Iris pigment epithelial cell (primary cell): ENCODE measurements around the gene KLC1.
A peak's percentile ranks its signal among the peaks of the same experiment; 100 is the strongest.
"Not testable (repeated sequence)": the region's sequence is repeated elsewhere in the genome, so short reads cannot be mapped to it uniquely, and the experiment has no call there.

Experiments
- DNase-seq: peaks from one replicate; pipeline ENCODE4 v3.0.0-alpha.2; 2011; ENCODE audit warnings: low read depth

Gene KLC1

DNA sequence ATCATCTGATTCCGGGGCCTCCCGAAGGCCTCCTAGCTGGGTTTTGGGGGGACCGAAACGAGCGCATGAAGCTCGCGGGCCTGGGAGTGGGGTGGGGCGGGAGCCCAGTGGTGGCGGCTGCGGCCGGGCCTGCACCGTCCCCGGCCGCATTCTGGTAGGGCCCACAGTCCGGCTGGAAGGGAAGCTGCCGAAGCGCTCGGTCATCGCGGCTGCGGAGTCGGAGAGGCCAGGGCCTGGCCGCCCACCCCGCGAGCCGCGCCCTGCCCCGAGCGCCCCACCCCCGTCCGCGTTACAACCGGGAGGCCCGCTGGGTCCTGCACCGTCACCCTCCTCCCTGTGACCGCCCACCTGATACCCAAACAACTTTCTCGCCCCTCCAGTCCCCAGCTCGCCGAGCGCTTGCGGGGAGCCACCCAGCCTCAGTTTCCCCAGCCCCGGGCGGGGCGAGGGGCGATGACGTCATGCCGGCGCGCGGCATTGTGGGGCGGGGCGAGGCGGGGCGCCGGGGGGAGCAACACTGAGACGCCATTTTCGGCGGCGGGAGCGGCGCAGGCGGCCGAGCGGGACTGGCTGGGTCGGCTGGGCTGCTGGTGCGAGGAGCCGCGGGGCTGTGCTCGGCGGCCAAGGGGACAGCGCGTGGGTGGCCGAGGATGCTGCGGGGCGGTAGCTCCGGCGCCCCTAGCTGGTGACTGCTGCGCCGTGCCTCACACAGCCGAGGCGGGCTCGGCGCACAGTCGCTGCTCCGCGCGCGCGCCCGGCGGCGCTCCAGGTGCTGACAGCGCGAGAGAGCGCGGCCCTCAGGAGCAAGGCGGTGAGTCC is at the start of gene KLC1:
KLC1 (plus strand) TSS at position 528 of the 819 bp plus-strand sequence. CDS start 25,354 bp downstream, outside the sequence.
- peak; percentile 70 for DNase-seq

DNA sequence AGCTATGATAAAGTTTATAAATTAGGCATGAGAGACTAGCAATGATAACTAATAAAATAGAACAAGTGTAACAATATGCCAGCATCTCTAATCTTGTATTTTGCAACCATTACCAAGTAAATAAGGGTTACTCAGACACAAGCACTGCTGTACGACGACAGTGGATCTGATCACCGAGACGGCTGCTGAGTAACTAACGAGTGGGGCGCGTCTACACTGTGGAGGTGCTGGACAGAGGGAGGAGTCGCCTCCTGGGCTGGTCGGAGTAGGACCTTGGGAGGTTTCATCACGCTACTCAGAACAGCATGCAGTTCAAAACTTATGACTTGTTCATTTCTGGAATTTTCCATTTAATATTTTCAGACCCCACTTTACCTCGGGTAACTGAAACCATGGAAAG is 47.8 kb upstream of the KLC1 start:
- DNase-seq: no peak

DNA sequence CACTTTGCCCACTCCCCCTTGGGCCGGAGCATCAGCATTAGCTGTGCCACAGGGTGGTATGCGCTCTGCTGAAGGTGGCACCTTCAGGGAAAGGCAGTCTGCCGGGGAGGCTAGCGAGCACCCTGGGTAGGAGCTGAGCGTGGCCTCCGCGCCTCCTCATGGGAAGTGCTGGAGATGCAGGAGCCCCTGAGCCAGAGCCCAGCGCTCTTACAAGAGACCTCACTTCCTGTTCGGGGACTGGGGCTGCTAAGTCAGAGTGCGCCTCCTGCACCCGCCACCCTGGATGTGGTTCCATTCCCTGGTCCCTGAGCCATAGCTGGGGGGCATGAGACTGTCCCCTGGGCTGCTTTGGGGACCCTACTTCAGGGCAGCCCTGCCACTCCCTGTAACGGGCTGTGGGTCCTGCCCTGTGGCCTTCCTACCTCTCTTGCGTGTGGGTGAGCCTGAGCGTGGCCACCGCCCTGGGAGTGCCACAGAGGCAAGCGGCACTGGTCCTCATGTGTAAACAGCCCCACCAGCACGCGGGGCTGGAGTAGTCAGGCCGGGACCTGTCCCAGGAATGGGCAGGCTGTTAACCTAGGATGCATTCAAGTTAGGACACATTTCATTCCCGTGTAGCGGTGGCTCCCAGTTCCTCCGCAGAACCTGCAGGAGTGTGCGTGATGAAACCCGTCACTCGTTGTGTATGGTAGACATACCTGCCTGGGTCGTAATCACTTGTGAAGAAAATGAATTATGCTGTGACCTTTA is 46.9 kb upstream of the KLC1 start:
- DNase-seq: no peak

DNA sequence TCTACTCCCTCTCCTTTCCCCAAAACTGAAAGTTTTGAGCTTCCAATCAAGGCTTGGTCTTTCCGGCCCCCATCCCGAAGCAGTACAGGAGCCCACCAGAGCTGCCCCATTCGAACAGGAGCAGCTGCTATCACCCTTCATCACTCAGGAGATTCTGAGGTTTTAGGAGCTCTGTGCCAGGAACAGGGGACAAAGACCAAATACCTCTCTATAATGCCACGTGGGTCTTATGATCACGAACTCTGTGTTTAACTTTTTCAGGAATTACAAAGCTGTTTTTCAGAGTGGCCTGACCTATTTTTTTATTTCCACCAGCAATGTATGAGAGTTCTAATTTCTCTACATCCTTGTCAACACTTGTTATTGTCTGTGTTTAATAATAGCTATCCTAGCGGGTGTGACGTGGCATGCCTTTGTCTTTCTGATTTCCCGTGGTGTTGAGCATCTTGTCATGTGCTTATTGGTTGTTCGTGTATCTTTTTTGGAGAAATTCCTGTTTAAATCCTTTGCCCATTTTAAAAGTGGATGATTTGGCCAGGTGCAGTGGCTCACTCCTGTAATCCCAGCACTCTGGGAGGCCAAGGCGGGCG is 44.6 kb upstream of the KLC1 start:
- no peak for DNase-seq

DNA sequence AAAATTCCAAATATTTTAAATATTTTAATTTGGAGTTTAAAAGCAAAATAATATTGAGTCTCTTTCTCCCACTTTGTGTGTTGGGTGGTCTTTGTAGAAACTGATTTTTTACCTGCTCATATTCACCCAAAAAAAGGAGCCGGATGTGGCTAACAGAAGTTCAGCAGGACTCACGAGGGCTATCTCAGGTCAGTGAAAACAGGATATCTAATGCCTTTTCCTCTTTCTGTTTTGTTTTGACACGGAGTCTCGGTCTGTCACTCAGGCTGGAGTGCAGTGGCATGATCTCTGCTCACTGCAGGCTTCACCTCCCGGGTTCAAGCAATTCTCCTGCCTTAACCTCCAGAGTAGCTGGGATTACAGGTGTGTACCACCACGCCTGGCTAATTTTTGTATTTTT is 35.4 kb upstream of the KLC1 start:
- DNase-seq: no peak

DNA sequence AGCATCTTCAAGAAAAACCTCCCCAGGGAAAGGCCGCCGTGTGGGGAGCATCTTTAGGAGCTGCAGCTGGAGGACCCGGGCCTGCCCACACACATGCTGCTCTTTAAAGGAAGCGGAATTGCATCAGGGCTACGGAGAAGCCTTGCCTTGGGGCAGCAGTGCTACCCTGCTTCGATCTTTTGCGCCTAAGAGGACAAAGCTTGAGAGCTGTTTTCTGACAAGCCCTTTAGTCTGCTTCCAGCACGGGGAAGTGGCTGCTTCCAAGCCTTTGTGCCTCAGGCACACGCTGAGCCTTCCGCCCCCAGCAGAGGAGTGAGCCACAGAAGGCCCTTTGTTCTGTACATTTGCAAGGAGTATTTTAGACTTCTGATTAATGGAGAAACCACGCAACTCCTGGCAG is 34.7 kb upstream of the KLC1 start:
- DNase-seq: peak; percentile 53

DNA sequence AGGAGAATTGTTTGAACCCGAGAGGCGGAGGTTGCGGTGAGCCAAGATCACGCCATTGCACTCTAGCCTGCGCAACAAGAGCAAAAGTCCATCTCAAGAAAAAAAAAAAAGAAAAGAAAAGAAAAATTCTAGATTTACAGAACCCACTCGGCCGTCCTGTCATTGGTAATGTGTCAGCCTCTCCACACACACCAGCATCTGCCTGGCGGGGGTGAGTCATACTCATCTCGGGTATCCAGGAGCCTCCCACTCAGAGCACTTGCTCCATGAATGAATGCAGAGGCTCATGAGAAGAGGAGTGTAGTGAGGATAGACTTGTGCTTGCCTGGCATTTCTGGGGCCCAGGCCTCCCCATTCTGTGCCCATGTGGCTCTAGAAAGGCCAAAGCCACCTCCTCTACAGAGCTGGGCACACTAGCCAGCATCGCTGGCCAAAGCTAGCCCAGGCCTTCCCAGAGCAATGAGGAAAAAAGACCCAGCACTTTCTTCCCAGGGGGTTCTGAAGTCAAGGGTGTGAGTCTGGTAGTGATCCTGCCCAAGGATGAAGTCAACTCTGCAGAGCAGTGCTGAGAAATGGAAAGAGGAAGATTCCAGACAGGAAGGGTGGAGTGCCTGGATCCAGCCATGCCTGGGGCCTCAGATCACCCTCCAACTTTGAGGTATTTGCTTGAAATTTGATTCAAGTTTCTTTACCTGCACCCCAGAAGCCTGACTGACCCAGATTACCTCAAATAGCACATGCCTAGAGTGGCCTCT is 31.2 kb upstream of the KLC1 start:
- DNase-seq: peak; percentile 92

DNA sequence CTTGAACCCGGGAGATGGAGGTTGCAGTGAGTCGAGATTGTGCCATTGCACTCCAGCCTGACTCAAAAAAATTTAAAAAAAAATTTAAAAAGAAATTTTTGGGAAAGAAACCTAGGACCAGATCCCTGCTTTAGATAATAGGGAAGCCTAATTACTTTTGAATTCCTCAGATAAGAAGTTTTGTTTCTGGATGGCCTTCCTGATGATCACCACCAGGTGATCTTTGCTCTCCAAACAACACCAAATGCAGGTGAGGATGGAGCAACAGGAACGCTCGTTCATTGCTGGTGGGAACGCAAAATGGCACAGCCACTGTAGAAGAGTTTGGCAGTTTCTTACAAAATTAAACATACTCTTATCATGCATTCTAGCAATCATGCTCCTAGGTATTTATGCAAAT is 28.5 kb upstream of the KLC1 start:
- no peak for DNase-seq

DNA sequence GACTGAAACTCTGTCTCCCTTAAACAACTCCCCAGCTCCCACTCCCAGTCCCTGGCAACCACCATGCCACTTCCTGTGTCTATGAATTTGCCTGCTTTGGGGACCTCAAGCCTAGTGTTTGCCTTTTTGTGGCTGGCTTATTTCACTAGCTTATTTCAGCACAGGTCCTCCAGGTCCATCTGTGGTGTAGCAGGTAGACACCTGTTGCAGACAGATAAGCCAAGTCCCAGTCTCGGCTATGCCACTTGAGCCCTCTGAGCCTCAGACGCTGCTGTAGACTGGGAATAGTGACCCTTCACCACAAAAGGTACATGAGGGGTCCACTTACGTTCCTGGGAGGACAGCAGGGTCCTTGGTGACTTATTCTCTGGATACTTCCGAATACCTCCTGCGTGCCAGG is 24.4 kb upstream of the KLC1 start:
- no peak for DNase-seq

DNA sequence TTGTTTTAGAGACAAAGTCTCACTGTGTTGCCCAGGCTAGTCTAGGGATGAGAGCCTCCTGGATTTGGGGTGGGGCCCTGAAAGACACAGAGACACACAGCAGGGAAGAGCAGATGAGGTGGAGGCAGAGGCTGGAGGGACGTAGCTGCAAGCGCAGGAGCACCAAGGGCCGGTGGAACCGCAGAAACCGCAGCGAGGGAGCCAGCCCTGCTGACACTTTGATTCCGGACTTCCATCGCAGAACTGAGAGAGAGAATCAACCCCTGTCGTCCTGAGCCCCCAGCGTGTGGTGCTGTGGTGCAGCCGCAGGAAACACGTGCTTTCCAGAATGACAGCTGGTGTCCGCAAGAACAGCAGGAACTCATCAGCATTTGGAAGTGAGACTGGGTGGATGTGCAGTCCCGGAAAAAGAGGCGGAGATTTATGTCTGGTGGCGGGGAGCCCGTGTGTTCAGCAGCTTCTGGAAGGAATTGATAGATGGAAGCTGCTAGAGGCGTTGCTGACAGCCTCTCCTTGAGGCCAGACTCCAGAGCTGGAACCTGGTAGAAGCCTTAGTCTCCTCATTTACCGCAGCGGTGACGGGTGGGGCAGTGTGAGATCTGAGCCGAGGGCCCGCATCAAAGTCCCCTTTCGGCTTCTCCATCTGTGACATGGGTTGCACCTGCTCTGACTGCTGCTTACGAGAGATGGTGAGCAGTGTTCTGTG is 21.9 kb upstream of the KLC1 start:
- peak; percentile 80 for DNase-seq

DNA sequence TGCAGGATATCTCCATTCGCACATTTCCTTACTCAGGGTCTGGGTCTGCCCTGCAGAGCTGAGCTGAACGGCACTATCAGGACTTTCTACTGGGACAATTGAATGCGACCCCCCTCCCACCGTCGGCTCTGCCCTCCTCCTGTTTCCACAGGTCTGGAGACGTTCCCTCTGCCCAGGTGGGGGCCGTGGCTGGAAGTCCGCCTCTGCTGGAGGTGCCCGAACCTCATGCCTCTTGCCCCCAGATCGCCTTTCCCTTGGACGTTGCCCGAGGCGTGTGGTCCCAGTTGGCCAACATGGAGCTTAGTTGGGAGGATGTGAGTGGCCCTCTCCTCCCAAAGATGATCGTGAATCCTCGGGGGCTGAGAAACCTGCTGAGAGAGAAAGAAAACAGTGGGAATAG is 21.2 kb upstream of the KLC1 start:
- no peak for DNase-seq

DNA sequence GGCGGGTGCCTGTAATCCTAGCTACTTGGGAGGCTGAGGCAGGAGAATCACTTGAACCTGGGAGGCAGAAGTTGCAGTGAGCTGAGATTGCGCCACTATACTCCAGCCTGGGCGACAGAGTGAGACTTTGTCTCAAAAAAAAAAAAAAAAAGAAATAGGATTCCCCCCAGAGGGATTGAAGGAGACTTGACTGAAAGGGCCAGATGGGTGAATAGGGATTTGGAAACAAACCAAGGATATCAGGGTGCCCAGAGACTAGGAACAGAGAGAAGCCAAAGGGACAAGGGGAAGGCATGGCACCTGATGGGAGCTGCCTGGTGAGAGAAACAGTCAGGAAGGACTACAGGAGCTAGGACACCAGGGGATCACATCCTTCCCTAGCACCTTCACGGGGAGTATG is 19.9 kb upstream of the KLC1 start:
- DNase-seq: not testable (repeated sequence)

DNA sequence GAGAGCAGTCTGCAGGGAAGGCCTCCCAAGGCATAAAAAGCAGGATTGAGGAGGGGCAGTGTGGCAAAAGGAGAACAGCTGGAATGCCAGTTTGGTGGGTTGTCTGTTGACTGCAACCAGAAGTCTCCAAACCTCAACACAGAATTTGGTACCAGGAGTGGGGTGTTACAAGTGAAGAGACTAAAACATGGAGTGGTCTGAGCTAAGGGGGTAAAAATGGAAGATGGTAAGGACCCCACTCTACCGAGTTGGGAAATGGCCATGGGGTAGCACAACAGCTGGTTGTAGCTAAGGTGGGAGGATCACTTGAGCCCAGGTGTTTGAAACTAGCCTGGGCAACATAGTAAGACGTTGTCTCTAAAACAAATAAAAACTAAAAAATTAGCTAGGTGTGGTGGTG is 17.8 kb upstream of the KLC1 start:
- no peak for DNase-seq

DNA sequence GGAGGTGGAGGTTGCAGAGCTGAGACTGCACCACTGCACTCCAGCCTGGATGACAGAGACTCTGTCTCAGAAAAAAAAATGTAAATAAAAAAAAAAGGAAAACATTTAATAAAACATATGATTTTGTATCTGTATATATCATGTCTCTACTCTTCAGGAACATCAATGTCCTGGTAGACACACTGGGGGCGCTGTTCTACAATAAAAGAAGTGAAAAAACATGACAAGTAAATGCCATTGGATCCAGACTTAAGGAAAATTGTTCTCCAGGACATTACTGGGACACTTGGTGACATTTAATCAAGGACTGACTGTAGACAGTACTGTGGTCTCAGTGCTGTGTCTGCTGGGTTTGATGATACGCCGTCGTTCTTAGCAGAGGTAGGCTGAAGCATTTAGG is 15.5 kb upstream of the KLC1 start:
- DNase-seq: no peak

DNA sequence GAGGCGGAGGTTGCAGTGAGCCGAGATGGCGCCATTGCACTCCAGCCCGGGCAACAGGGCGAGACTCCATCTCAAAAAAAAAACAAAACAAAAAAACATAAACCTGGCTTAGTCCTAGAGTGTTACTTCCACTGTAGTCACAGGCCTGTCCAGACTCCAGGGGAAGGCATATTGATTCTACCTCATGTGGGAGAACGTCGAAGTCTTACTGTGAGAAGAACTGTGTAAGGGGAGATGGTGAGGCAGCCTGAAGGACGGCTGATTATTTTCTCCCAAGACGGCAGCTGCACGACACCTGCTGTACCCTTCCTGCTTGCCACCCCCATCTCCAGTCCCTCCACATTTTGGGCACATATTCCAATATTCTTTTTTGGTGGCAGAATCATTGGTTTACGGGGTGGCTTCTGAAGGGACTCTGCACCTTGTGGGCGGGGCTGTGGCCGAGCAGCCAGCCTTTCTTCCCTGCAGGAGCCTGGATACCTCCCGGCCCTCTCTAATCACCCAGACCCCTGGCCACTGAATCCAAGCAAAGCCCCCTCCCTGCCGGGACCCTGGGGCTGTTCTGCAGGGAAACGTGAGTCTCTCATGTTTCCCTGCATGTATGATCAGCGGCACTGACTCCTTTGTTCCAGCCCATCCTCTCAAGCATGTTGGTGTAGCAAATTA is 12.2 kb upstream of the KLC1 start:
- DNase-seq: no peak

DNA sequence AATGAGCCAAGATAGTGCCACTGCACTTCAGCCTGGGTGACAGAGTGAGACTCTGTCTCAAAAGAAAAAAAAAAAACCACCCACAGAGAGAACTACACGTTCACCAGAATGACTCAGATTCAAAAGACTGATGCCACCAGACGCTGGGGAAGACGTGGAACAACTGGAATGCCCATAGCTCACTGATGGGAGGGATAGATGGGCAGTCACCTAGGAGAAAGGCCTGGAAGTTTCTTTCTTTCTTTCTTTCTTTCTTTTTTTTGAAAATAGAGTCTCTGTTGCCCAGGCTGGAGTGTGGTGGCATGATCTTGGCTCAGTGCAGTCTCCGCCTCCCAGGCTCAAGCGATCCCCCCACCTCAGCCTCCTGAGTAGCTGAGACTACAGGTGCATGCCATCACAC is 10.0 kb upstream of the KLC1 start:
- no peak for DNase-seq

DNA sequence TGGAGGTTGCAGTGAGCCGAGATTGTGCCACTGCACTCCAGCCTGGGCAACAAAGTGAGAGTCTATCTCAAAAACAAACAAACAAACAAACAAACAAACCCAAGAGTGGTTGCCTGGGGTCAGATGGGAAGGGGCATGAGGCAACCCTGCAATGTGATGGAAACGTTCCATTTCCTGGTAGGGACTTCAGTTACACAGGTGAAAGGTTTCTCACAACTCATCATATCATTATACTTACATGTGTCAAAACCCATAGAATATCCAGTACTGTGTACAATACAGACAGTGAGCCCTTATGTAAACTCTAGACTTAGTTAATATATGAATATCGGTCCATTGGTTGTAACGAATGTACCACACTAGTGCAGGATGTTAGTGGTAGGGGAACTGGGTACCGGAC is 7.2 kb upstream of the KLC1 start:
- DNase-seq: no peak

DNA sequence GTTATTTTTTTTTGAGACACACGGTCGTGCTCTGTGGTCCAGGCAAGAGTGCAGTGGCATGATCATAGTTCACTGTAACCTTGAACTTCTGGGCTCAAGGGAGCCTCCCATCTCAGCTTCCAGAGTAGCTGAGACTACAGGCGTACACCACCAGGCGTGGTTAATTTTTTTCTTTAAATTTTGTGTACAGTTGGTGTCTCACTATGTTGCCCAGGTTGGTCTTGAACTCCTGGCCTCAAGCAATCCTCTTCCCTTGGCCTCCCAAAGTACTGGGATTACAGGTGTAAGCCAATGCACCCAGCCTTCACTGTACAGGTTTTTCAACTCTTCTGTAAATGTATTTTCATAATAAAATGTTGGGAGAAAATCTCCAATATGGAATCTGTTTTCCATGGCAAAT is 5.7 kb upstream of the KLC1 start:
- DNase-seq: no peak

DNA sequence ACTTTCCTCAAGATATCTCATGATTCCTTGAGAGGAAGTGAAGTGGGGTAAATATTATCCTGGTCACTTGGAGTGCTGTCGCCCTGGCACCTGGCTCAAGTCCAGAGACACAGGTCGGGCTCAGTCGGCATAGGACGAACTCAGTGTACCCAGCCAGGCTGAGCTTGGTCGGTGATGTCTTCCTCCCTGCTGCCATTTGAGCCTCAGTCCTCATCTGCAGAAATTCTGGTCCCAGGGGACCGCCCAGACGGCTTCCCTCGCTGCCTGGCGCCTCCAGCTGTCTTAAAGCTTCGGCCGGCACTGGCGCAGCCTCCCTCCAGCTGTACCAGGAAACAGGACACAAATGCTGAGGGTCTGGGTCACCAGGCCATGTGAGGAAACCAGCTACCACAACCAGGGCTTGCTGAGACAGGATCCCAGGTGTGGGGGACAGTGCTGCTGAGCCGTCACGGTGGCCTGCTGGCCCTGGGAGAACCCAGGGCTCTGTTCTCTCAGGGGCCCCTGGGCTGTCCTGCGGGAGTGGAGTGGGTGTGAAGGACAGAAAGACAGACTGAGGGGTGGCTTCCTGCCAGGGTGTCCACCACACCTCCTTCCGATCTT is 5.0 kb upstream of the KLC1 start:
- no peak for DNase-seq

DNA sequence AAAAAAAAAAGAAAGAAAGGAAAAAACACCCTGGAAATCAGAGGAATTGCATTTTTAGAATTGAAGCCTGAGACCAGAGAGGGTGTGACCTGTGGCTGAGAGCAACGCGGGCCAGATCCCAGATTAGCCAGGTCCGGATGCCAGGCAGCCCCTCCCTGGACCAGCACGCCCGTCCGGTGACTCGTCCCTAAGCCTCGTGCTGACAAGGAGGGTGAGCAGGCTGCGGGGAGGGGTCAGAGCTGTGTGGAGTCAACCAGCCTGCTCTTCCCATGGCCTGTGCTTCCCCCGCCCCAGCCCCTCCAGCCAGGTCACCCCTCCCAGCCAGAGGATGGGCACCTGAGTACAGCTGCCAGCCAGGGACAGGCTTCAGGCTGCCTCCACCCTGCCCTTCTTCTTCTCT is 4.2 kb upstream of the KLC1 start:
- DNase-seq: peak; percentile 51
